HG03439 (cell line): ENCODE measurements around the gene TMEM120A.

Experiments used
- ATAC-seq: cut with Tn5 transposase; IDR thresholded peaks from one replicate; pipeline ENCODE4 v1.9.1; 2021; ENCODE audit warnings: mild to moderate bottlenecking, moderate library complexity; ENCODE audit not compliant: unreplicated experiment

Gene TMEM120A

GRCh38 chr7:75995996-75996395, 1.6 kb upstream of the TMEM120A start:
- ATAC-seq, result no peak

- no peak for ATAC-seq
Observed at GRCh38 chr7:75995052-75995471, 667 bp upstream of the TMEM120A start.

- peak; percentile 8 for ATAC-seq
Observed at GRCh38 chr7:75993689-75994387, 557 bp downstream of the TMEM120A start.

GRCh38 chr7:75992083-75992755, 2.2 kb downstream of the TMEM120A start:
- ATAC-seq, result no peak

GRCh38 chr7:75991531-75992082, 2.8 kb downstream of the TMEM120A start:
- no peak for ATAC-seq

- ATAC-seq, result no peak
Observed at GRCh38 chr7:75989500-75990388, 4.7 kb downstream of the TMEM120A start.

- no peak for ATAC-seq
Observed at GRCh38 chr7:75988568-75989499, 5.6 kb downstream of the TMEM120A start.

GRCh38 chr7:75987805-75988567, 6.4 kb downstream of the TMEM120A start:
- no peak for ATAC-seq

- ATAC-seq, result no peak
Observed at GRCh38 chr7:75987026-75987804, 7.2 kb downstream of the TMEM120A start.

GRCh38 chr7:75986147-75986781, 8.1 kb downstream of the TMEM120A start:
- no peak for ATAC-seq

GRCh38 chr7:75985518-75986146, 8.8 kb downstream of the TMEM120A start:
- no peak for ATAC-seq

- no peak for ATAC-seq
Observed at GRCh38 chr7:75985009-75985517, 9.3 kb downstream of the TMEM120A start.

- ATAC-seq, result no peak
Observed at GRCh38 chr7:75984130-75985008, 10.0 kb downstream of the TMEM120A start.

GRCh38 chr7:75983471-75984129, 10.8 kb downstream of the TMEM120A start:
- ATAC-seq, result no peak

- no peak for ATAC-seq
Observed at GRCh38 chr7:75982306-75983064, 11.9 kb downstream of the TMEM120A start.
